Endodermal cell (in vitro differentiated cells): ENCODE results near the gene DAND5. TPM values are rescaled to one million over a fixed set of nuclear protein-coding genes. Genes with fewer than 3 reads are reported as not detected.

Source experiments
- DNase-seq: peaks from one replicate; pipeline ENCODE4 v3.0.0-alpha.2; 2017
- H3K27ac ChIP-seq: 2 replicates; pipeline ENCODE4 v1.5.1; 2013; ENCODE audit warnings: mild to moderate bottlenecking, low read depth, low read length, moderate library complexity
- H3K27me3 ChIP-seq: 2 replicates; pipeline ENCODE4 v1.6.1; 2013; ENCODE audit warnings: mild to moderate bottlenecking, low read length, moderate library complexity; ENCODE audit not compliant: insufficient read depth, control insufficient read depth, poor library complexity, severe bottlenecking
- H3K36me3 ChIP-seq: 2 replicates; pipeline ENCODE4 v1.7.0; 2013; ENCODE audit warnings: mild to moderate bottlenecking, low read length, moderate library complexity; ENCODE audit not compliant: control insufficient read depth, insufficient read depth
- H3K4me1 ChIP-seq: one replicate; pipeline ENCODE4 v1.7.0; 2013; ENCODE audit warnings: low read length; ENCODE audit not compliant: control insufficient read depth, insufficient read depth
- H3K4me3 ChIP-seq: 2 replicates; pipeline ENCODE4 v1.5.1; 2013; ENCODE audit warnings: mild to moderate bottlenecking, low read length, moderate library complexity
- H3K9ac ChIP-seq: 2 replicates; pipeline ENCODE4 v1.6.1; 2013; ENCODE audit warnings: mild to moderate bottlenecking, low read length, moderate library complexity; ENCODE audit not compliant: poor library complexity, severe bottlenecking; ENCODE audit errors: extremely low read depth
- H3K9me3 ChIP-seq: 2 replicates; pipeline ENCODE4 v1.6.1; 2013; ENCODE audit warnings: mild to moderate bottlenecking, low read length, moderate library complexity; ENCODE audit not compliant: control insufficient read depth
- H3K27ac Mint-ChIP-seq: 2 replicates; pipeline ENCODE4 v1.8.0; 2020; ENCODE audit warnings: mixed read lengths
- H3K27me3 Mint-ChIP-seq: 2 replicates; pipeline ENCODE4 v1.8.0; 2021; ENCODE audit warnings: mild to moderate bottlenecking, mixed read lengths; ENCODE audit not compliant: insufficient read depth
- H3K36me3 Mint-ChIP-seq: 2 replicates; pipeline ENCODE4 v1.8.0; 2020; ENCODE audit warnings: low read depth, mixed read lengths
- H3K4me1 Mint-ChIP-seq: 2 replicates; pipeline ENCODE4 v1.8.0; 2020; ENCODE audit warnings: mixed read lengths
- H3K4me3 Mint-ChIP-seq: 2 replicates; pipeline ENCODE4 v1.8.0; 2020; ENCODE audit warnings: mild to moderate bottlenecking, moderate library complexity, mixed read lengths
- H3K9me3 Mint-ChIP-seq: 2 replicates; pipeline ENCODE4 v1.8.0; 2020; ENCODE audit warnings: mild to moderate bottlenecking, mixed read lengths
- whole genome bisulfite sequencing, 2 experiments: methylation state at CpG; one replicate each; pipeline versions ENCODE4 v1.1.5 to v1.1.7; 2013; ENCODE audit warnings: missing lambda C conversion rate in 2 of 2, mixed read lengths in 1 of 2; ENCODE audit not compliant: insufficient coverage in 1 of 2, insufficient read length in 1 of 2; 5-methylcytosine and 5-hydroxymethylcytosine counted together
- total RNA-seq, 2 donors: library from RNA; stranded (reverse); fragmentation: NEBNext Ultra II Directional in 1 of 2; extraction: Animal tissue kit (Norgen Biotek cat#: 25700) in 1 of 2; gene quantifications; 2 replicates in 1 of 2; 3 replicates in 1 of 2; pipeline ENCODE4 v1.2.1, GENCODE V29; 2021
- TF ChIP-seq, protein P1 (sequence below): fragments of 200-600 bp; sonication (generic); conservative IDR thresholded peaks from 2 replicates; pipeline ENCODE4 v1.5.0; 2021; ENCODE audit warnings: antibody characterized with exemption, mild to moderate bottlenecking

DAND5 gene
- total RNA-seq, 2 donors from 2014 or later, result 0.13 to 0.40 TPM

DNA sequence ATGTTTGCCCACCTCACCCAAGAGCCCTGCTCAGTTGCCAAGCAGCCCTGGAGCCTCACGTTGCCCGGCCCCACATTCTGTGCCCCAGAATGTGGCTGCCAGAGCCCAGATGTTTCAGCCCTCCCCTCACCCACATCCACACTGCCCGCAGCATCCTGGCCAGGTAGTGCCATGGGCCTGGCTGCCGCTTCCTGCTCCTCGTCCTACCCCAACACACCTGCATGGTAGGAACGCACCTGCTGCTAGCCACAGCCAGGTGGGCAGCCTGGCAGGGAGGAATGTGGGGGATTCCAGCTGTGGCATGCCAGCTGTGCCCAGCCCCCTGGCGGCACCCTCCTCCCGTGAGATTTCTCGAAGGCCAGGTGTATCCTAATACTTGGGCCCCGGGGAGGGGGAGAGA, 18.4 kb downstream of the DAND5 start:
- Mint-ChIP-seq H3K36me3 (no peaks in the 10 kb centered on the region), H3K4me3 (no peak overlapping the region)

DNA sequence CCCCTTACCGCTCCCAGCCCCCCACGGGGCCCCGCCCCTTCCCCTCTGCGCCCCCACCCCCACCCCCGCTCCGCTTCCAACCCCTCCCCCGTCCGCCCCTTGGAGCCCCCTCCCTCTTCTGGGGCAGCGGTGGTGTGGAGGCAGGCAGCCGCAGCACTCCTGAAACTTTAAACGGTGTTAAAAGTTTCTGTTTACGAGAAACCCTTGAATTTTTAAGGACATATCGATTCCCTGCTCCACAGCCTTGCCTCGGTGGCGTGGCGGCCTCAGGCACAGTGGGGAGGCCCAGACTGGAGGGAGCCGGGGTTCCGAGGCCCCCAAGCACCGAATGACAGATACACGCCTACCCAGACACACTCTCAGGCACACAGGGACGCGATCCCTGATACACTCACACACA, 21.1 kb downstream of the DAND5 start:
- Histone ChIP-seq H3K4me3 (no peak overlapping the region), H3K27me3 (peaks cover 89% of the 10 kb centered on the region), H3K36me3 (no peaks in the 10 kb centered on the region), H3K27ac (no peak overlapping the region), H3K9ac (no peak overlapping the region), H3K9me3 (no peaks in the 10 kb centered on the region), H3K4me1 (no peaks in the 10 kb centered on the region)
- Mint-ChIP-seq H3K4me3 (no peak overlapping the region), H3K27me3 (peaks cover 53% of the 10 kb centered on the region), H3K36me3 (no peaks in the 10 kb centered on the region), H3K4me1 (no peaks in the 10 kb centered on the region), H3K9me3 (no peaks in the 10 kb centered on the region), H3K27ac (no peak overlapping the region)
- TF ChIP-seq, protein P1, sequence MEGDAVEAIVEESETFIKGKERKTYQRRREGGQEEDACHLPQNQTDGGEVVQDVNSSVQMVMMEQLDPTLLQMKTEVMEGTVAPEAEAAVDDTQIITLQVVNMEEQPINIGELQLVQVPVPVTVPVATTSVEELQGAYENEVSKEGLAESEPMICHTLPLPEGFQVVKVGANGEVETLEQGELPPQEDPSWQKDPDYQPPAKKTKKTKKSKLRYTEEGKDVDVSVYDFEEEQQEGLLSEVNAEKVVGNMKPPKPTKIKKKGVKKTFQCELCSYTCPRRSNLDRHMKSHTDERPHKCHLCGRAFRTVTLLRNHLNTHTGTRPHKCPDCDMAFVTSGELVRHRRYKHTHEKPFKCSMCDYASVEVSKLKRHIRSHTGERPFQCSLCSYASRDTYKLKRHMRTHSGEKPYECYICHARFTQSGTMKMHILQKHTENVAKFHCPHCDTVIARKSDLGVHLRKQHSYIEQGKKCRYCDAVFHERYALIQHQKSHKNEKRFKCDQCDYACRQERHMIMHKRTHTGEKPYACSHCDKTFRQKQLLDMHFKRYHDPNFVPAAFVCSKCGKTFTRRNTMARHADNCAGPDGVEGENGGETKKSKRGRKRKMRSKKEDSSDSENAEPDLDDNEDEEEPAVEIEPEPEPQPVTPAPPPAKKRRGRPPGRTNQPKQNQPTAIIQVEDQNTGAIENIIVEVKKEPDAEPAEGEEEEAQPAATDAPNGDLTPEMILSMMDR, result no peak
- no peak for DNase-seq
- 59 to 61% methylated on average over 5 to 14 of the region's 22 CpGs for WGBS, 2 experiments

More for the DNA sequence above, 18.4 kb downstream of the DAND5 start:
- peak; percentile 26 for DNase-seq
- Histone ChIP-seq H3K36me3 (no peaks in the 10 kb centered on the region), H3K27ac (no peak overlapping the region), H3K4me3 (no peak overlapping the region), H3K9me3 (no peaks in the 10 kb centered on the region), H3K9ac (no peak overlapping the region), H3K27me3 (peaks cover 88% of the 10 kb centered on the region), H3K4me1 (no peaks in the 10 kb centered on the region)
- TF ChIP-seq, protein P1, result no peak
- no peaks in the 10 kb centered on the region for H3K4me1 Mint-ChIP-seq
- peaks cover 27% of the 10 kb centered on the region for H3K27me3 Mint-ChIP-seq
- WGBS, 2 experiments, result 71% methylated on average over 10 of the region's 10 CpGs; no CpG with 5 or more reads in 1 of the 2 experiments
- H3K27ac Mint-ChIP-seq, result no peak overlapping the region
- H3K9me3 Mint-ChIP-seq, result no peaks in the 10 kb centered on the region

DNA sequence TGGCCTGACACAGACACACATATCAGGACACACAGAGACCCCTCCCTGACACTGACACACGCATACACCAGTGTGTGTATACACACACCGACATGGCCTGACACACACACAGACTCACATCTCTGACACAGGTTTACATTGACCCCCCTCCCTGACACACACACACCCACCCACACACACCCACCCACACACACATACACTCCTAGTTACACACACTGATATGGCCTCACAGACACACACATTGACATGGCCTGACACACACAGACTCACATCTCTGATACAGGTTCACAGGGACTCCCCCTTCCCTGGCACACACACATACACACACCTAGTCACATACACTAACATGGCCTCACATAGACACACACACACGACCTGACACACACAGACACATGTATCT, 21.5 kb downstream of the DAND5 start:
- H3K36me3 ChIP-seq, result no peaks in the 10 kb centered on the region
- DNase-seq, result no peak
- no peaks in the 10 kb centered on the region for H3K36me3 Mint-ChIP-seq
- no peaks in the 10 kb centered on the region for H3K4me1 ChIP-seq
- H3K27ac Mint-ChIP-seq, result no peak overlapping the region
- no peaks in the 10 kb centered on the region for H3K4me1 Mint-ChIP-seq
- no peaks in the 10 kb centered on the region for H3K9me3 ChIP-seq
- no peak overlapping the region for H3K9ac ChIP-seq
- WGBS, 2 experiments, result 68 to 75% methylated on average over 2 to 3 of the region's 3 CpGs
- TF ChIP-seq, protein P1, result no peak
- H3K27ac ChIP-seq, result no peak overlapping the region
- peaks cover 53% of the 10 kb centered on the region for H3K27me3 Mint-ChIP-seq
- no peak overlapping the region for H3K4me3 ChIP-seq
- H3K27me3 ChIP-seq, result peaks cover 85% of the 10 kb centered on the region
- no peaks in the 10 kb centered on the region for H3K9me3 Mint-ChIP-seq
- no peak overlapping the region for H3K4me3 Mint-ChIP-seq
